ENCODE data around the gene LMOD1.

GRCh38 chr1:201898240-201898894 lies 48.0 kb downstream of the LMOD1 start:
- TF ChIP-seq POLR2A (IDR thresholded peaks at IDR 0.05; ENCODE audit: low read depth, low read length) (no peak), PAX5 (IDR thresholded peaks at IDR 0.05; ENCODE audit: insufficient read depth, low read length, severe bottlenecking) (no peak), POLR2AphosphoS5 (IDR thresholded peaks at IDR 0.05; ENCODE audit: low read depth, low read length) (no peak)
